ENCODE measurements around the gene PIGM.

PIGM gene

GRCh38 chr1:159989581-159989980 lies 42.2 kb downstream of the PIGM start:
- DNase-seq (ENCODE audit: low spot score) = peak; percentile 46

GRCh38 chr1:159988006-159988405 lies 43.8 kb downstream of the PIGM start:
- no peak for DNase-seq (ENCODE audit: low spot score)

GRCh38 chr1:159987186-159987585 lies 44.6 kb downstream of the PIGM start:
- no peak for DNase-seq (ENCODE audit: low spot score)

GRCh38 chr1:159986531-159986930 lies 45.3 kb downstream of the PIGM start:
- no peak for DNase-seq (ENCODE audit: low spot score)

- DNase-seq (ENCODE audit: low spot score) = no peak
These were observed 45.7 kb downstream of the PIGM start for GRCh38 chr1:159986093-159986492.

- no peak for DNase-seq (ENCODE audit: low spot score)
These were observed 46.3 kb downstream of the PIGM start for GRCh38 chr1:159985473-159985872.

GRCh38 chr1:159983681-159984080 lies 48.1 kb downstream of the PIGM start:
- no peak for DNase-seq (ENCODE audit: low spot score)

GRCh38 chr1:159982280-159982679 lies 49.5 kb downstream of the PIGM start:
- no peak for DNase-seq (ENCODE audit: low spot score)

- no peak for DNase-seq (ENCODE audit: low spot score)
These were observed 50.3 kb downstream of the PIGM start for GRCh38 chr1:159981351-159982055.

- DNase-seq (ENCODE audit: low spot score) = no peak
These were observed 51.0 kb downstream of the PIGM start for GRCh38 chr1:159980786-159981185.

GRCh38 chr1:159980076-159980475 lies 51.7 kb downstream of the PIGM start:
- DNase-seq (ENCODE audit: low spot score) = no peak

- DNase-seq (ENCODE audit: low spot score) = no peak
These were observed 52.5 kb downstream of the PIGM start for GRCh38 chr1:159979257-159979656.

GRCh38 chr1:159978107-159978398 lies 53.7 kb downstream of the PIGM start:
- no peak for DNase-seq (ENCODE audit: low spot score)

GRCh38 chr1:159977364-159978106 lies 54.3 kb downstream of the PIGM start:
- no peak for DNase-seq (ENCODE audit: low spot score)

Measured in AG20443 (cell line).